Anterior cingulate cortex (tissue), 58 donors: Measurements from ENCODE around the gene ZMYND8.
A peak's percentile ranks its signal among the peaks of the same experiment; 100 is the strongest.
"Not testable (repeated sequence)": the region's sequence is repeated elsewhere in the genome, so short reads cannot be mapped to it uniquely, and the experiment has no call there.

ENCODE experiments used
- DNase-seq, 58 donors: peaks; one replicate each; lab custom pipeline; 2025; lab: John Stamatoyannopoulos, UW

ZMYND8 gene

GRCh38 chr20:47356526-47357295 is at the start of gene ZMYND8:
Gene ZMYND8 (minus strand): TSS chr20:47356699. CDS start chr20:47356670, 29 bp downstream.
- peak; percentile 67 to 98 (median 94) for DNase-seq

GRCh38 chr20:47405775-47406325 is 49.4 kb upstream of the ZMYND8 start:
- DNase-seq = no peak

DNA sequence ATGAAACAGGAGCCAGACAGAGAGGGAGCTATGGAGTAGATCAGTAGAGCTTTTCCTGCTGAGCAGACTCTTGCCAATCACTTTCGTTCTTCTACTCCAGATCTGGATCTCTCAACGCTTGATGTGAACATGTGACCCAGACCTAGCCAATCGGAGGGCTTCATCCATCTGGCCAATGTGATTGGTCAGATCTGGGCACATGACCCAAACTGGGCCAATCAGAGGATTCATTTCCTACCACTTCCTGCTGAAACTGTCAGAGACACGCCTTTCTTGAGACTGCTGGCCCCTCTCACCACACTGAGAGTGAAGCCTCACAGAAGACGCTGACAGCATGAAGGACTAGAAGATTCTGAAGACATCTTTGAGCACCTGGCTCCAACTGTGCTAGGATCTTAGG is 44.2 kb upstream of the ZMYND8 start:
- no peak for DNase-seq

DNA sequence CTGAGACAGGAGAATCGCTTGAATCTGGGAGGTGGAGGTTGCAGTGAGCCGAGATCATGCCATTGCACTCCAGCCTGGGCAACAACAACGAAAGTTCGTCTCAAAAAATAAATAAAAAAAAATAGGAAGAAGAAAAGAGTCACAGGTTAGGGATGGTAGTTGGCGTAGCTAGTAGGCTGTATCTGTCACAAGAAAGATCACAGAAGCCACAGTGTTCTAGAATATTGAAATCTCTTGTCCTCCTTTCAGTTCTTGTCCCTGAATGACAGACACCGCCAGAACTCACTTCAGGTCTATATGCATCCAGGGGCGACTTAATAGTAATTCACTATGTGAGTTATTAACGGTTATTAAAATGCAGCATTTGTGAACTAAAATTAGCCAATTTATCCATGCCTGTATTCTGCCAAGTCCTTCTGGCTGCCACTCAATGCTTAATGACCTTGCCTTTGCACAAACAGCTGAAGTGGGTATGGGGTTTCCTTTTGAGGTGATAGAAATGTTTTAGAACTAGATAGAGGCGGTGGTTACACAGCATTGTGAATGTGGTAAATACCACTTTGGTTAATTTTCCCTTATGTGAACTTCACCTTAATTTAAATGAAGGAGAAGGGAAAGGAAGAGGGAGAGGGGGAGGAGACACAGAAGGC is 41.3 kb upstream of the ZMYND8 start:
- DNase-seq = no peak

- no peak for DNase-seq
Measured at GRCh38 chr20:47396762-47397476, 40.4 kb upstream of the ZMYND8 start.

DNA sequence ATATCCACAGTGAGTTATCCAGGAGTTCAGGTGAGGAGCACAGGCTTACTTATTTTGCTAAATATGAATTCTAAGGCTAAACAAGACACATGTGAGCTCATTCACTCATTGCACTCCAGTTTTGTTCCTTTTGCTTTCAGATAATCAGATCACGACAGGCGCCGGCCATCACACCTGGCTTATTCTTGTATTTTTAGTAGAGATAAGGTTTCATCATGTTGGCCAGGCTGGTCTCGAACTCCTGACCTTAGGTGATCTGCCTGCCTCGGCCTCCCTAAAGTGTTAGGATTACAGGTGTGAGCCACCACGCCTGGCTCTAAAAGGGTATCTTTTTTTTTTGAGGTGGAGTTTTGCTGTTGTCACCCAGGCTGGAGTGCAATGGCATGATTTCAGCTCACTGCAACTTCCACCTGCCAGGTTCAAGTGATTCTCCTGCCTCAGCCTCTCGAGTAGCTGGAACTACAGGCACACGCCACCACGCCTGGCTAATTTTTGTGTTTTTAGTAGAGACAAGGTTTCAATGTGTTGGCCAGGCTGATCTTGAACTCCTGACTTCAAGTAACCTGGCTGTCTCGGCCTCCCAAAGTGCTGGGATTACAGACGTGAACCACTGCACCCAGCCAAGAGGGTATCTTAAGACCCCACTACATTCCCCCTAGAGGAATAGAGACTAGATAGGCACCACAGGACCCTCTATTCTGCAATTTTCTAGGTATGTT is 37.5 kb upstream of the ZMYND8 start:
- DNase-seq = not testable (repeated sequence)

- peak in 1 of 58 donors; percentile 52 for DNase-seq
Measured at GRCh38 chr20:47392721-47393073, 36.2 kb upstream of the ZMYND8 start.

DNA sequence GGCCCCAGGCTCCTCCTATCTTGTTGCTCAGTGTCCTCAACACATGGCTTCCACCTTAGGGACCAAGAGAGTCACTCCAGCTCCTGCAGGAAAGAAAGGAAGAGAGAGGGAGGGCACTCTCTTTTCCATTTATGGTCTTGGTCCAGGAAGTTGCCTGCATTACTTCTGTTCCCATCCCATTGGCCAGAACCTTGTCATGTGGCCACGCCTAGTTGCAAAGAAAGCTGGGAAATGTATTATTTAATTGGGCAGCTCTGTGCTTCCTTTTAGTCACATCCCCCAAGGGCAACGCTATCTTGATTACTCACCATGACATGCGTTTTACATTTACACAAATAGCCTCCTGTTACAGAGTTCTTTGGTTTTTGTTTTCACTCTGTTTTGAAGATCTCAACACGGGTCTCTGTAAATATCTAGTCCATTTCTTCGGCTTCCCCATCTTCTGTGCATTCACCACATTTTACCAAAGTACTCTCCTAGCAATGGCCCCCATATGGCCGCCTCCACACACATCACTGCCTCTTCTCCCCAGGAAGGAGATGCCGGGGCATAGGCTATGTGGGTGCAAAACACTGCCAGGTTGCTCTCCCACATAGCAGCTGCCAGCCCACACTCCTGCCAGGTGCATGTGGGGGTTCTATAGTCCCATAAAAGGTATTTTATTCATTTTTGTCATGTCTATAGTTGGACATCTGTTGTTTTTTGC is 35.7 kb upstream of the ZMYND8 start:
- DNase-seq = peak in 16 of 58 donors; percentile 2 to 55 (median 22)

- DNase-seq = no peak
Measured at GRCh38 chr20:47391276-47392010, 34.9 kb upstream of the ZMYND8 start.

DNA sequence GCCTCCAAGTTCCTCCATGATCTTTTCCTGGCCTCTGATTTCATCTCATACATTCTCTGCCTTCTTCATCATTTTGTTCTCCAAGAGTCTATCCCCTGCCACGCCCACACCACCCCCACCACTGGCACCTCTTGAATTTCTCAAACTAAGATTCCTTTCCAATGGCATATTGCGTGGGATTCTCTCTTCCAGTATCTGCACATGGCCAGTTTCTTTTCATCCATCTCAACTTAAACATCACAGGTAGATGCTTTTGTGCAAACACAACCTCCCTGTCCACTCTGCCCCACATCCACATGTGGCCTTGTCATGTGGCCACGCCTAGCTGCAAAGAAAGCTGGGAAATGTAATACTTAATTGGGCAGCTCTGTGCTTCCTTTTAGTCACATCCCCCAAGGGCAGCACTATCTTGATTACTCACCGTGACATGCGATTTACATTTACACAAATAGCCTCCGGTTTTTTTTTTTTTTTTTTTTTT is 33.4 kb upstream of the ZMYND8 start:
- DNase-seq = peak in 1 of 58 donors; percentile 2

GRCh38 chr20:47385968-47386367 is 29.5 kb upstream of the ZMYND8 start:
- DNase-seq = not testable (repeated sequence)

GRCh38 chr20:47382746-47383415 is 26.4 kb upstream of the ZMYND8 start:
- DNase-seq = no peak

DNA sequence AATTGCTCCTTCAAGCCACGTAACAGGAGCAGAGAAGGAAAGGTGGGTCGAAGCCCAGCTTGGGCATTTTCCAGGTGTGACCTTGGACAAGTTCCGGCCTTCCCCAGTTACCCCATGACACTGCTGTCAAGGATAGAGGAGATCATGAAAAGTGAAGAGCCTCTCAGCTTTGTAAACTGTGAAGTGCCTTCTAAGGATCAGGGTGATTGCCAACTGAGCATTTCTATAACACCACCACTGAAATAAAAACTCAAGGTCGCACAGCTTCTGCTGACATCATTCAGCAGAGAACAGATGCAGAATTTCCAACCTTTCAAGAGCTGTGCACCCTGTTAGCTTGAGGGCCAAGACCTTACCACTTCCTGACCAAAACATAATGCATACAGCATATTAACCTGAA is 24.0 kb upstream of the ZMYND8 start:
- no peak for DNase-seq

GRCh38 chr20:47379433-47380150 is 23.1 kb upstream of the ZMYND8 start:
- DNase-seq = peak in 1 of 58 donors; percentile 20

DNA sequence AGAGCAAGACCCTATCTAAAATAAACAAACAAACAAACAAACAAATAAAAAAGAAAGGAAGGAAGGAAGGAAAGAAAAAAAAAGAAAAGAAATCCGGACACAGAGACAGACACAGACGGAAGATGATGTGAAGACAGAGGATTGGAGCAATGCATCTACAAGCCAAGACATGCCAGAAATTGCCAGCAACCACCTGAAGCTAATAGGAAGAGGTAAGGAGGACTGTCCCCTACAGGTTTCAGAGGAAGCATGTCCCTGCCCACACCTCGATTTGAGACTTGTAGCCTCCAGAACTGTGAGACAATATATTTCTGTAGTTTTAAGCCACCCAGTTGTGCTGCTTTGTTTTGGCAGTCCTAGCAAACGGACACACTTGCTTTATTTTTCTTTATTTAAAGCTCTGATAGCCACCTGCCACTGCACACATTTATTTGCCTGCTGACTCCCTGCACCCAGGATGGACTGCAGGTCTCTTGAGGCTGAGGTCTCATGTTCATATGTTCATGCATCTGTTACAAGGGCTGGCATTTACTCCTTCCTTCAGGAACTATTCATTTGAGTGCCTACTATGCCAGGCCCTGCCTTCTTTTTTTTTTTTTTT is 20.7 kb upstream of the ZMYND8 start:
- no peak for DNase-seq

DNA sequence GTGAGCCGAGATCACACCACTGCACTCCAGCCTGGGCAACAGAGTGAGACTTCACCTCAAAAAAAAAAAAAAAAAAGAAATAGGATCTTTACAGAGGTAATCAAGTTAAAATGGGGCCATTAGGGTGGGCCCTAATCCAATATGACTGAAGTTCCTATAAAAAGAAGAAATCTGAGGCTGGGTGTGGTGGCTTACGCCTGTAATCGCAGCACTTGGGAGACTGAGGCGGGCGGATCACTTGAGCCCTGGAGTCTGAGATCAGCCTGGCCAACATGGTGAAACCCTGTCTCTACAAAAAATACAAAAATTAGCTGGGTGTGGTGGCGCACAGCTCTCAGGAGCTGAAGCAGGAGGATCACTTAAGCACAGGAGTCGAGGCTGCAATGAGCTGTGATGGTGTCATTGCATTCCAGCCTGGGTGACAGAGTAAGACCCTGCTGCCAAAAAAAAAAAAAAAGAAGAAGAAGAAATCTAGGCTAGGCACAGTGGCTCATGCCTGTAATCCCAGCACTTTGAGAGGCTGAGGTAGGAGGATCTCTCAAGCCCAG is 19.7 kb upstream of the ZMYND8 start:
- not testable (repeated sequence) for DNase-seq

GRCh38 chr20:47374121-47374520 is 17.6 kb upstream of the ZMYND8 start:
- not testable (repeated sequence) for DNase-seq
